ENCODE measurements around the gene ZNF687. TPM values are rescaled to one million over a fixed set of nuclear protein-coding genes. Genes with fewer than 3 reads are reported as not detected.

Gene ZNF687, protein sequence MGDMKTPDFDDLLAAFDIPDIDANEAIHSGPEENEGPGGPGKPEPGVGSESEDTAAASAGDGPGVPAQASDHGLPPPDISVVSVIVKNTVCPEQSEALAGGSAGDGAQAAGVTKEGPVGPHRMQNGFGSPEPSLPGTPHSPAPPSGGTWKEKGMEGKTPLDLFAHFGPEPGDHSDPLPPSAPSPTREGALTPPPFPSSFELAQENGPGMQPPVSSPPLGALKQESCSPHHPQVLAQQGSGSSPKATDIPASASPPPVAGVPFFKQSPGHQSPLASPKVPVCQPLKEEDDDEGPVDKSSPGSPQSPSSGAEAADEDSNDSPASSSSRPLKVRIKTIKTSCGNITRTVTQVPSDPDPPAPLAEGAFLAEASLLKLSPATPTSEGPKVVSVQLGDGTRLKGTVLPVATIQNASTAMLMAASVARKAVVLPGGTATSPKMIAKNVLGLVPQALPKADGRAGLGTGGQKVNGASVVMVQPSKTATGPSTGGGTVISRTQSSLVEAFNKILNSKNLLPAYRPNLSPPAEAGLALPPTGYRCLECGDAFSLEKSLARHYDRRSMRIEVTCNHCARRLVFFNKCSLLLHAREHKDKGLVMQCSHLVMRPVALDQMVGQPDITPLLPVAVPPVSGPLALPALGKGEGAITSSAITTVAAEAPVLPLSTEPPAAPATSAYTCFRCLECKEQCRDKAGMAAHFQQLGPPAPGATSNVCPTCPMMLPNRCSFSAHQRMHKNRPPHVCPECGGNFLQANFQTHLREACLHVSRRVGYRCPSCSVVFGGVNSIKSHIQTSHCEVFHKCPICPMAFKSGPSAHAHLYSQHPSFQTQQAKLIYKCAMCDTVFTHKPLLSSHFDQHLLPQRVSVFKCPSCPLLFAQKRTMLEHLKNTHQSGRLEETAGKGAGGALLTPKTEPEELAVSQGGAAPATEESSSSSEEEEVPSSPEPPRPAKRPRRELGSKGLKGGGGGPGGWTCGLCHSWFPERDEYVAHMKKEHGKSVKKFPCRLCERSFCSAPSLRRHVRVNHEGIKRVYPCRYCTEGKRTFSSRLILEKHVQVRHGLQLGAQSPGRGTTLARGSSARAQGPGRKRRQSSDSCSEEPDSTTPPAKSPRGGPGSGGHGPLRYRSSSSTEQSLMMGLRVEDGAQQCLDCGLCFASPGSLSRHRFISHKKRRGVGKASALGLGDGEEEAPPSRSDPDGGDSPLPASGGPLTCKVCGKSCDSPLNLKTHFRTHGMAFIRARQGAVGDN
- total RNA-seq = 13.7 and 19.8 TPM in 2 replicates

DNA sequence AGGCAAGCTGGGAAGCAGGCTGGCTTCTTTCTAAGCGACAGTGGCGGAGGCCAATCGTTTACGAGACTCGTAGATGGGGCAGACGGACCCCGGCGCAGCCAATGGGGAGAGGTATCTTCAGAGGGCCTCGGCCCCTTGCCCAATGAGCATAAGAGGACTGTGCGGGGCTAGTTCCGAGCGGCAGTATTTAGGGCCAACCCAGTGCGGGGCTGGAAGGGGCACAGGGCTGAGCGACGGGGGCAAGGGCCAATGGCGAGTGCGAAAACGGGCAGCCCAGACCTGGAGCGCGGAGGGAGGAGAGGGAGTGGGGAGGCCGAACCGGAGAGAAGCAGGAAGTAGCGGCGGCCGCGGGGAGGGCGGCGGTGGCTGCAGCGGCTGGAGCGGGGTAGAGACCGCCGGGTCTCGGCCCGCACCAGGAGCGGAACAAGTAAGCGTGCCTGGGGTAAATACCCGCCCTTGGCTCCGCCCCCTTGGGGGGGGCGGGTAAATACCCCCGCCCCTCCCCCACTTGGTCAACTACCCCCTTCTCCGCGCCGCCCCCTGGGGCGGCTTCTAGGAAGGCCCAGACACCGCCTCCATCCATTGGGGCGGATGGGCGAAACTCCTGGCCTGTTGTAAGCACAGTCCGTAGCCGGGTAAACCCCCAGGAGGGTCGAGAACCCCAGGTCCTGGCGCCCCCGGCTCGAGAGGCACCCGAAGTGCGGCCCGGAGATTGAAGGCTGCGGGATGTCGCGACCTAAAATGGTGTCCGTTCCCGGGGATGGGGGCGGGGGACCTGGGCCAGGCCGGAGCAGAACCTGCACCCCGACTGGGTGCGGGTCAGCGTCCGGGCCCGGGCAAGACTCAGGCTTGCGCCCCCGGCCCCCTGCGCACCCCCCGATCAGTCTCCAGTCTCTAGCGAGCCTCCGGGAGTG lies at the start of gene ZNF687:
ZNF687 (plus strand) TSS at position 331 of the 914 bp plus-strand sequence. CDS start 3,993 bp downstream, outside the sequence.

DNA sequence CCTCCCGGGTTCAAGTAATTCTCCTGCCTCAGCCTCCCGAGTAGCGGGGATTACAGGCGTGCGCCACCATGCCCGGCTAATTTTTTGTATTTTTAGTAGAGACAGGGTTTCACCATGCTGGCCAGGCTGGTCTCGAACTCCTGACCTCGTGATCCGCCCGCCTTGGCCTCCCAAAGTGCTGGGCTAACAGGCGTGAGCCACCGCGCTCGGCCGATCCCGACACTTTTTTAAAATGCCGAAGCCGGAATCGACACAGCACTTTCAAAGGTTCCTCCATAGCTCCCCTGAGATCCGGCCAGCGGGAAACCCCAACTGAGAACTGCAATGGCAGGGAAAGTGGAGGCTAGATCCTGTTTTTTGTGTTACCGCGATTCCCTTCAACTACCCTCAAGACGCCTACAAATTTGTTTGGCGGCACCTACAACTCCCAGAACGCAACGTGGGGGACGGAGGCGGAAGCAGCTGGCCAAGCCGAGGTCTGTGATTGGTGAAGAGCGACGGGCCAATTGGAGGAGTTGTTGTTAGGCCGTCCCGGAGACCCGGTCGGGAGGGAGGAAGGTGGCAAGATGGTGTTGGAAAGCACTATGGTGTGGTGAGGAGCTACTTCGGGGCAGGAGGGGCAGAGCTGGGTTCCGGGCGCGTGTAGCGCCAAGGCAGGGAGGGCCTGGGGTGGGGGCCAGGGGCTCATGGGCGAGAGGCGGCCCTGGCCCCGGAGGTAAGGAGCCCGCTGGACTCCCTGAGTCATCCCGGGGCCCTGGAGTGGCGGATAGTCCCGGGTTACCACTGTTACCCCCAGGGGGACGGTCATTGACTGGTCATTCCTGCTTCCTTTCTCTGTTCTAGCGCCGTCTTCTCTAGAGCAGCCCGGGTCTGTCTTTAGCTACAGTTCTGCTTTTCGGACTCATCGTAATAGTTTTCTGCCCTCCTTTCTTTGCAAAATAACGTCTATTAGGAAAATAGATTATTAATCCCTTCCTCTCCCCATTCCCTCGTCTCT lies 27.6 kb upstream of the ZNF687 start, which contains the start of gene PSMD4:
PSMD4 (plus strand) TSS at position 518 of the 997 bp plus-strand sequence; CDS start at position 567, 49 bp downstream.

DNA sequence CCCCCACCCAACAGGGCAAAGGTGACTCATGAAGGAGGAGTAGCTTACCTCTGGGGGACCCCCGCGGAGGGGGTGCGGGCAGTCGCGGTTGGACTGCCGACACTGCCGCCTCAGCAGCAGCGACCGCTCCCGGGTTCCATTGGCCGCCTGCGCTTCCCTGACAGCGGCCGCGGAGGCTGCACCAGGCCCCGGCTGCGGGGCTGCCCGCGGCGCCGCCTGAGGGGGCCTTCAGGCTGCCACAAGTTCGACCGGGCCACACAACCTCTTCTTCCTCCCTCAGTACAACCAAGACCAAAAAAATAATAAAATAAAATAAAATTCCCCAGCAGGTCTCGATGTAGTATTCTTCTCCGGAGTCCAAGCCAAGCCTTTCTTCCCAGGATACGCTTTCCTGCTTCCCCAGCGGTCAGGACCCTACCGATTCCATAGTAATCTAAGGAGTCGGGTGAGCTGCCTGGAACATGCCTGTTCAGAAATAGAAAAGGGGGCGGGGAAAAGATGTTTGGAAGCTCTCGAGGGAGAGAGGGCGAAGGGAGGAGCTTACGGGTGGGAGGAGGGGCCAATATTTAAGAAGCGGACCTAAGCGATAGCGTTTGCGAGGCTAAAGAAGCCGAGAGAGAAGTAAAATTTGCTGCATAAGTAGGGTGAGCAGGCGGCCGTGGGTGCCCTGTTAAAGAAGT lies 45.3 kb downstream of the ZNF687 start, which contains the start of gene PI4KB:
PI4KB (minus strand) TSS at position 194 of the 680 bp plus-strand sequence. CDS start 10,935 bp downstream, outside the sequence.

Other genes with a start within 250 kb of the ZNF687 start
- gene BNIPL, start 245.7 kb upstream of the ZNF687 start, total RNA-seq = under 0.01 and 0.17 TPM in 2 replicates
- gene C1orf56, start 234.5 kb upstream of the ZNF687 start, total RNA-seq = 1.7 and 4.8 TPM in 2 replicates
- 36.5 and 40.7 TPM in 2 replicates for gene CDC42SE1, start 222.7 kb upstream of the ZNF687 start, total RNA-seq
- 2.9 and 3.1 TPM in 2 replicates for gene MLLT11, start 221.9 kb upstream of the ZNF687 start, total RNA-seq
- gene GABPB2, start 211.5 kb upstream of the ZNF687 start, total RNA-seq = 14.0 and 23.7 TPM in 2 replicates
- gene SEMA6C, start 135.7 kb upstream of the ZNF687 start, total RNA-seq = 1.2 and 1.3 TPM in 2 replicates
- gene TNFAIP8L2, start 125.7 kb upstream of the ZNF687 start, total RNA-seq = not detected in 2 replicates
- 5.8 and 6.1 TPM in 2 replicates for gene LYSMD1, start 116.4 kb upstream of the ZNF687 start, total RNA-seq
- gene SCNM1, start 116.2 kb upstream of the ZNF687 start, total RNA-seq = 21.8 and 27.5 TPM in 2 replicates
- 0.17 and 0.29 TPM in 2 replicates for gene TMOD4, start 106.3 kb upstream of the ZNF687 start, total RNA-seq
- gene VPS72, start 92.1 kb upstream of the ZNF687 start, total RNA-seq = 37.9 and 50.6 TPM in 2 replicates
- gene PIP5K1A, start 83.7 kb upstream of the ZNF687 start, total RNA-seq = 57.2 and 70.8 TPM in 2 replicates
- gene PSMD4, start 27.6 kb upstream of the ZNF687 start, total RNA-seq = 205 and 248 TPM in 2 replicates
- gene PI4KB, start 45.1 kb downstream of the ZNF687 start, total RNA-seq = 74.1 and 83.8 TPM in 2 replicates
- 44.9 and 55.1 TPM in 2 replicates for gene RFX5, start 65.0 kb downstream of the ZNF687 start, total RNA-seq
- 74.0 and 120 TPM in 2 replicates for gene SELENBP1, start 90.4 kb downstream of the ZNF687 start, total RNA-seq
- 319 and 409 TPM in 2 replicates for gene PSMB4, start 117.3 kb downstream of the ZNF687 start, total RNA-seq
- gene POGZ, start 177.2 kb downstream of the ZNF687 start, total RNA-seq = 17.5 and 25.0 TPM in 2 replicates
- gene CGN, start 229.1 kb downstream of the ZNF687 start, total RNA-seq = not detected in 2 replicates